NCI-H1105 treated with DMSO at 0.1 percent for 48 hours (cell line): ENCODE data around the gene BMPR1B.
"Not testable (repeated sequence)": the region's sequence is repeated elsewhere in the genome, so short reads cannot be mapped to it uniquely, and the experiment has no call there.

ENCODE experiments used
- DNase-seq: peaks from one replicate; lab custom pipeline; 2025; lab: John Stamatoyannopoulos, UW

Gene BMPR1B

DNA sequence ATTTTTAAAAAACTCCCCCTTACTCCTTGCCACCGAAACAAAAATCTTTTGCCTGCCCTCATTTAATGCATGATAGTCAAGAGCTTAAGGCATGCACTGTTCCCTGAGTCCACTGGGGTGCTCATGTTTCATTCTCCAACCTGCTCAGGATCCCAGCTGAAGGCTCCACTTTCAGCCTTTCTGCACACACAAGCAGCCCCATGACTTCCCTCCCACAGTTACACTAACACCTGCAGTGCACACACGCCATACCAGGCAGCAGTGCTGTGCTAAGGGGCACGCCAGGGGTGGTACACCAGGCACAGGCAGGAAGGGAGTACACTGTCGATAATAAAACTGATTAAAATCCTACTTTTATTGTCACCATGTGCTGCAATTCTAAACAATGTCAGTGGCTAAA lies 385.2 kb downstream of the BMPR1B start:
- DNase-seq: no peak

DNA sequence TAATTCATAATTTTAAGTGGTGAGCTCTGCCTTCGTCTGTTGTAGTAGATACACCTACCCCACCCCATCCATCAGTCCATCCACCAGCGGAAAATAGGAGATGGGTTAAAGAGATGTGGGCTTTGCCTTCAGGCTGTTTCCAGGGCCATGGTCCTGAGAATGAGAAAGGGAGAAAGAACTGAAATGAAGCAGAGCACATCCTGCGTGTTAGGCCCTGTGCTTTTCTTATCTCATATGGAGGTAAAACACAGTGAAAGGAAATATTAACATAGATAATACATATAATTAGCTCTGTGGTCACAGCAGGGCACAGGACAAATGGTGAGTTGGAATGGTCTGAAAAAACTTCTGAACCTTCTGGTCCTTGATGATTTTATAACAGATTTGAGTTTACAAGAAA lies 393.5 kb downstream of the BMPR1B start:
- no peak for DNase-seq

DNA sequence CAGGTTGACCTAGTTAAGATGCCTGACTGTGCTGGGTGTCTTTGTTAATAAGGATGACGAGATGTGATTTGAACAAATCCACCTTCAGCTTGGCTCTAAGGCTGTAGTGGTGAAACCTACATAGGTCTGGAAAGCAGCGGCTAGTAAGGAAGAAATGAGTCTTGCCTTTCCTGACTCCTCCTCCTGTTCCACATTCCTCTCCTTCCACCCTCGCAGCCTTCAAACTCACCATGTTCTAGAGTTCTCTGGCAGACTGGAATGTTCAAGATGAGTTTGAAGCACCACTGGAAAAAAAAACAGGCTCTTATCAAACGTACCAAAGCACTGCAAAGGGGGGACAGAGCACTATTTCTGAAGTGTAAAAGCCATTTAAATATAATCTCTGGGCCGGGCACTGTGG lies 395.4 kb downstream of the BMPR1B start:
- DNase-seq: no peak

DNA sequence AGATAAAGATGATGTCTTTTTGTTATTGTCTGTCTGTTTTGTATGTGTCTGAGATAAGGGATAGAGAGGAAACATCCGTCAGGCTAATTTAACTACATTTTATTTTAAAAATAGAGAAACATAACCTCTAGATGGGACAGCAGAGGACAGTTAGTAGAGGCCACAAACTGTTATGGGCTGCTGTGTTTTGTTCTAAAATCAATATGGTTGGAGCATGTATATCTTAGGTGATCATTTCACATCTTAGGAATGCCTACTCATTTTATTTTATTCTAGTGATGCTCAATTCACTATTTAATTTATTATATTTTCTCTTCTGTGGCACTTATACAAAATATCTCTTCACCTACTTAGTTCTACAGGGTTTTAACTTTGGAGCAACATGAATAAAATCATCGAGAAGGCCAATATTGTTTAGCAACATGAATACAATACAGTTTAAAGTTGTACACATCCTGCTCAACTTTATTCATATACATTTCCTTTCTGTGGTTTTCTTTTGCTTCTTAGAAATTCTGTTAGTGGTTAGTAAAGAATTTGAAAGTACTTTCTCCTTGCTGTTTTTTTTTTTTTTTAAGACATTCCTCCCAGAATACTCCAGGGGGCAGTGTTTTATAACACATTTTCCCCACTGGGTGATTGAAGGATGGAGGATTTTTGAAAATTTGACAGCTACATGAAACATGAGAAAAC lies 398.1 kb downstream of the BMPR1B start:
- peak; percentile 10 for DNase-seq

DNA sequence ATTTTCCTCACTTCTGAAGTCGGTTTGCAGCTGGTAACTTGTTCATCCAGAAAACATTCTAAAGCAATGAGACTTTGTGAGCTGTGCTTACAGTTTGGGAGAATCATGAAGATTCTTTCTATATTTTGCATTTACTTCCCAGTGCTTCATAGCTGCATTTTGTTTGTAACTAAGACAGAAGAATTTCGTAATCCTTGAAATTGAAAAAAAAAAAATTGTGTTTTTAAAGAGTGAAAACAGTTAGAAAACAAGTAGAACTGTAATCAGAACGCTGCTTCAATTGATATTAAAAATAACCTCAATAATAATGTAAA lies 398.7 kb downstream of the BMPR1B start:
- DNase-seq: no peak

DNA sequence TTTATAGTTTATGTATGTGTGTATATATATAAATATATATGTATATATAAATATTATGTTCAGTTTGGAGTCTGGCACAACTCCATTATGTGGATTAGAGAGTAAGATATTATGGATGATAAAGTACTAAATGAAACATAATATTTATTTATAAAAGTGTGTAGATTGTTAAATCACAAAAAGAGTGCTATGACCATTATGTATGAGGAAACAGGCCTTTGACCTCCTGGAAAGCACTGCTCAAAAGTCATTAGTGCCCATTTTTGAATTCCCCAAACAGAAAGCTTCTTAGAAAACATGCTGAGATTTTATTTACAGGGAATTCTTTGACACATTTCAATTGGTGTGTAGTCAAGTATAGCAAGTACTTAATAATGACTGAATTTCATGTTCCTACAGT lies 399.8 kb downstream of the BMPR1B start:
- no peak for DNase-seq

DNA sequence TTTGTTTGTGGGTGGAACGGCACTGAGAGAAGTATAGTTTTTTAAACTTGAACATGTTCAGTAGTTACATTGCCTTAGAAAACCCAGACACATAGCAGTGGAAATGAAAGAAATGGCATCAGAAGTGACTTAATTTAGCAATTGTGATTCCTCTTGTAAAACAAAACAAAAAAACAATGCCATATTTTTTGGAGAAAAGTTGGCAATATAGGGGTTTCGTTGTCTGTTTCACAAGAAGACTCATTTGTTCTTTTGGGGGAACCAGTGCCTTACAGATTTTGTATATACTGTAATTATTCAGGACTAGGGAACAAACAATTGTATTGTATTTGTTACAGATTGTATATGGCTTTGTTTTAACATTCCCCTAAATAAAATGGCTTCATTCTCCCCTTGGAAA lies 400.3 kb downstream of the BMPR1B start:
- DNase-seq: no peak

DNA sequence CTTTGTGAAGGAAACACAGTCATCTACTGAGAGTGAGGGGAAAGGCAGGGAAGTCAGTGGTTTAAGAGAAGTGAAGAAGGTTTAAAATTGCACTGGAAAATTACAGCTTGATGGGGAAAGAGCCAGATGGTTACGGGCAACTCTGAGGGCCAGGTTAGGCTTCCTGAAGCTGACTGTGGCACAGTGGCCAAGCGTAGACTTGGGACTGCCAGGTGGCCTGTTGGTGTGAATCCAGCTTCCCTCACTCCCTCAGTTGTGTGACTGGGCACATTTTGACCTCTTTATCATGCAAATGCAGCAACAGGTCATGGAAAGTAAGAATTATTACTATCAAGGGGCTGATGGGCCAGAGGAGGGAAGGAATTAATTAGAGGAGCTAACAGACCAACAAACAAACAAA lies 400.9 kb downstream of the BMPR1B start:
- DNase-seq: no peak

DNA sequence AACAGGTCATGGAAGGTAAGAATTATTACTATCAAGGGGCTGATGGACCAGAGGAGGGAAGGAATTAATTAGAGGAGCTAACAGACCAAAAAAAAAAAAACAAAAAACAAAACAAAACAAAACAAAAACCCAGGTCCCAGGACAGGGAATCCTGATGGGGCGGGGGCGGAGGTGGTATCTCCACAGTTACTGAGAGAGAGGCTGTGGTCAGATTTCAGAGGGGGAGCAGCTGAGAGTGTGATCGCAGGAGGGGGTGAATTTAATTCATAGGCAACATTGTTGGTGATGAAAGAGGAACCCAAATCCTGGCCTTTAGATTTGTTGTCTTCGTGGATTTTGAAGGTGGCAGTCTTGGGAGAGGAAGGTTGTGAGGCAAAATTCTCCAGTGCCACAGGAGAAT lies 401.6 kb downstream of the BMPR1B start:
- DNase-seq: no peak

DNA sequence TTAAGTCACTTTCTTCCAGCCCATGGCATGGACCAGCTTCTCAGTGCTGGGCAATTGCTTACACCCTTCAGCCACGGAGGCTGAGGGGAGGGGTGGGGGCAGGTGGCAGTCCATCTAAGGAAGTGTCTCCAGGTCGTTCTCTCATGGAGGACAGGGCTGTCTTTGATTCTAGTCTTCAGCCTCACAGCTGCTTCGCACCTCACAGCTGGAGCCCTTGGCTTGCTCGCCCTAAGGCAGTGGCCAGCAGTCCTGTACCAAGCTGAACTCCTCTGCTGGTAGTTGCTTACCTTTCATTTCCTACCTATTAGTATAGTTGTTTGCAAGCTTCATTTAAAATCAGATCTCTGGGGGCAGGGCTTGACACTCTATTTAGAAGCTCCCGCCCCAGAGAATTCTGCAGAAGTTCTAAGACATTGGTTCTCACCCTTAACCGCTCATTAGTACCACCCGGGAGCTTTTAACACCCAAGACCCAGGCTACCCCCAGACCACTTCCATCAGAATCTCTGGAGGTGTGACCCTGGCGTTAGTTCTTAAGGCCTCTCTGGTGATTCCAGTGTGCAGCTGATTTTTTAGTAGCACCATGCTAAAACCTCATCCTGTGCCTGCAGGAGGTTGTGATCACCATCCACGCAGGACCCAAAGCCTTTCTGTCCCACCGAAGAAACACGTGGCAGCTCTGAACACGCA lies 404.2 kb downstream of the BMPR1B start:
- no peak for DNase-seq

DNA sequence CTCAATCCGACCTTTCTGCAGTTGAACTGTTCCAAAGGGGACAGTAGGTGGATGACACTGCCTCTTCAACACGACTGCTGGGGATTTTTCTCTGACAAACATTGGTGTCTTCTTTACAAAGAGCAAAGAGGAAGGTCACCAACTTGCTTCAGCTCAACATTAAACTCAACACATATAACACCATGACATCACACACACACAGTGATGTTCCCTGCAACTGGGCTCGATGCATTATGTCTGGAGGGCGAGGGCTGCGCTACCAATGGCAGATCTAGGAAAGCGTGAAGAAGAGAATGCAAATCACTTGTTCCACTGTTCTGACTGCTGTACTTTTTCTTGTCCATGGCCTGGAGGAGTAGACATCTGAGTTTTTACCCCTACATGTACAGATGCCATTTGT lies 405.1 kb downstream of the BMPR1B start:
- DNase-seq: no peak

DNA sequence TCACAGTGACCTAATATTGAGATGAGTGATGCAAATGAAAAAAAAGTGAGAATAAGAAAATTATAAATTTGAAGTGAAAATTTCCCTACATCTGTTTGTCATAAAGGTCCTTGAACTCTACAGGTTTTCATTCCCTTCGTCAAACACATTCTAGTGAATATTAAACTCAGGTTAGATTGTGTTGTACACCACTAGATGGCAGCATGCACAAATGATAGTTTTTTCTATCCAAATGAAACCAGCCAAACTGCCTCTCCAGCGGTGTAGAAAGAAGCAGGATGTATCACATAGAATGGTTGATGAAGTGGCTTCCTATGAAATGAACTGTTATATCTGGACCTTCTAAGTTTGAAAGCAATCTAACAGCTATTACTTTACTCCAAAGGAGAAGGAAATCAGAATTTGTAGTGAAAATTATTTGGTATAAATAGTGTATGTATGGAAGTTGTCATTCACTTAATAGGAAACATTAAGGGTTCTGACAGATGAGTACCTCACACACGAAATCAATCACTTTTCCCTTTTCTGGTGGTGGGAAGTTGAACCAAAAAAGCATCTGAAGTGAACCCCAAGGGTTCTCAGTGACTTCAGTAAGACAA lies 408.3 kb downstream of the BMPR1B start:
- DNase-seq: peak; percentile 62

DNA sequence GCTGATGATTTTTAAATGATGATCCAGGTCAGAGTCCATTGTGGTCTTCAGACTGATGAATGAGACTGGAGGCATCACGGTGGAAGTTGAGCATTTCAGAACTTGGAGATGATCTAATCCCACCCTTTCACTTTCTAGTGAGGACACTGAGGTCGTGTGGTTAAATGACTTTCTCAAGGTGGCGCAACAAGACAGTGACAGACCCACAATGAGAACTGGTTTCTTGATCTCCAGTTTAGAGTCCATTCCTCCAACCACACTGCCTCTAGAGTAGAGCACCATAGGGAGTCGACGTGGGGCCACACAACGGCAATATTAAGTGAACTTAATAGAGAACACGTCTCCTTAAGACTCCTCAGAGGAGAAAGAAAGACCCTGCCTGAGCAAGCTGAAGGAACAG lies 410.1 kb downstream of the BMPR1B start:
- DNase-seq: no peak

DNA sequence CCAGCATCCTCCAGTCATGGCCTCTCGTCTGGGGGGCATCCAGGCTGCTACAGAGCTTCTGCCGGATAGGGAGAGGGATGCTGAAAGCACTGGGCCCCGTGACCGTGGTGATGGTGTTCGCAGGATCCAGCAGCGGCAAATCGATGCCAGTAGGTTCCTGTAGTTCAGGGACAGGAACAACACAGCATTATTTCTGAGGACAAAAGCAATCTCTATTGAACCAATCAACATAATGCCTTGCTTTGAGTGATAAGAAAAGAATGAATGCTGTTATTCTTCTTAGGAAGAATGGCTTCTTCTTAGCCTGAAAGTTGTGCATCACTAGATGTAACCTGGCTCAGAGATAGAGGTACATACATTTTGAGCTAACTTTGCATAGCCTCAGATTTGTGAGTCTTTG lies 412.4 kb downstream of the BMPR1B start:
- no peak for DNase-seq

DNA sequence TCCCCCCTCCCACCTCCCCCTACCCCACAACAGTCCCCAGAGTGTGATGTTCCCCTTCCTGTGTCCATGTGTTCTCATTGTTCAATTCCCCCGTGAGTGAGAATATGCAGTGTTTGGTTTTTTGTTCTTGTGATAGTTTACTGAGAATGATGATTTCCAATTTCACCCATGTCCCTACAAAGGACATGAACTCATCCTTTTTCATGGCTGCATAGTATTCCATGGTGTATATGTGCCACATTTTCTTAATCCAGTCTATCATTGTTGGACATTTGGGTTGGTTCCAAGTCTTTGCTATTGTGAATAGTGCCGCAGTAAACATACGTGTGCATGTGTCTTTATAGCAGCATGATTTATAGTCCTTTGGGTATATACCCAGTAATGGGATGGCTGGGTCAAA lies 413.6 kb downstream of the BMPR1B start:
- not testable (repeated sequence) for DNase-seq

DNA sequence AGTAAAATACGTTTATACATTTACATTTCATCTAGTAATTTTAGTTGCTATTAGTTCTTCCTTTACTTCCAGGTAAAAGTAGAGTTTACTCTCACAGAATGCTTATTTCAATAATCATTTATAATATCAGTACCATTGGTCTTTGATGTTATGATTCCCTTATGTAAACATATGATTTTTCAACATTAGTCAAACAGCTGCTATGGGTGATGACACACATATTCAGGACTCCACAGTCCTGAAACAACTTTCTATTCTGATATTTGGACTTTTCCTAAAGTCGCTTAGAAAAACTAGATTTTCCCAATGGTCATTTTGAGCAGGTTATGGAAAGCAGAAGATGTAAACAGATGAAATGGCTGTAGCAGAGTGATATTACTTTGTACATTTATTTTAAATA lies 421.2 kb downstream of the BMPR1B start:
- DNase-seq: no peak

DNA sequence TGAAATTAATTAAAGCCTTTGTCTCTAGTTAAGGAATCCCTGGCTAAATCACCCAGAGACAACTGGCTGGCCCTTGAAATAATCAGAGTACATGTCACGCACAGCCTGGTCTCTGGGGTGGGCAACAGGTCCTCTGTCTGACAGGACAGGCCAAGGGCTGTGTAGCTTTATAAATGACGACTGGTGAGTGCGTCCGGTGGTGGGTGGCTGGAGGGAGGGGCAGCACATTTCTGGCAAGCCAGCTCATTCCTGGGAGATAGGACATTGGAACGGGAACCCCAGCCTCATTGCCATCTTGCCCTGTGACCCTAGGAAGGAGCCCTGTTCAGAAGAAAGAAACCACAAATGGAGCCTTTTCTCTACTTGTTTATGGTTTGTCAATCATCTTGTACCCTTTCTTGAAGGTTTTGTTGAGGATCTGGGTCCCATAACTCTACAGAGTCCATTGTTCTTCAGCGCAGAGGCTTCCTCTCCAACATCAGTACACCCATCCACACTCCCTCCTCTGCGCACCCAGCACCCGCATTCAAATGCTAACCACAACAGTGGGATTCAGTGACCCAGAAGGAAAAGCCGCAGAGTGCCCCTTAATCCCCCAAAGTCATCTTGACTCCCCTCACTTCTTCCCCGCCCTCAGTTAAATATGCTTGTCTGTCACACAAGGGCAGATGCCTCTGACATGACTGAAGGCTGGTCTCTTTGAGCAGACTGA lies 422.9 kb downstream of the BMPR1B start:
- DNase-seq: no peak

DNA sequence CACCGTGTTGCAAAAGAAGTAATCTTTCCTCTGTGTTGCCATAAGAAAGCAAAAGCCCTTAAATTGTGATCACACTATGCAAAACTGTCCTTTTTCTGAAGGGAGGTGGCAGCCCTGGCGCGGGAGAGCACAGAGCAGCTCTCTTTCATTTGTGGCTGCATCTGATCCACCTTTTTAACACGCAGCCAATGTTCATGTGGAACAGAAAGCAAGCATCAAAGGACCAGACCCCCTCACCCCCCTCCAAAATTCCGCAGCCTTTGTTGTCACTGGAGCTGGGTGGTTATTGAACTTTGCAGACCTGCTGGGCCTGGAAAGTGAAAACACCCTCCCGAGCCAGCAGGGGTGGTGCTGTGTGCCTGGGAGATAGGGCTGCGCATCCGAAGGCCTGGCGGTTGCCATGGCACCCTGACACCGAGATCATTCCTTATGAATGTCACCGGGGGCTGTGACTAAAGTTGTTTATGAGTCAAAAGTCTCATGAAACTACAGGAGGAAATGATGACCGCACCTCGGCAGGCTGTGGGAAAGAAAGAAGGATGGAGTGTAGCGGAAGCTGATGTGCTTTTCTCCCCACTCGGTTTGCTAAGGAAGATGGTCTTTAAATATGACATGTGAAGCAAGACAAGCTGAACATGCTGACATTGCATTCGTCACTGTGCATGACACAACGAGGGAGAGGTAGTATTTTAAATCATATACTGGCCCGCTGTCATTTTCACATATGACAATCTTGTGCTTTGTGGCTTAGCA lies 423.7 kb downstream of the BMPR1B start:
- DNase-seq: no peak

DNA sequence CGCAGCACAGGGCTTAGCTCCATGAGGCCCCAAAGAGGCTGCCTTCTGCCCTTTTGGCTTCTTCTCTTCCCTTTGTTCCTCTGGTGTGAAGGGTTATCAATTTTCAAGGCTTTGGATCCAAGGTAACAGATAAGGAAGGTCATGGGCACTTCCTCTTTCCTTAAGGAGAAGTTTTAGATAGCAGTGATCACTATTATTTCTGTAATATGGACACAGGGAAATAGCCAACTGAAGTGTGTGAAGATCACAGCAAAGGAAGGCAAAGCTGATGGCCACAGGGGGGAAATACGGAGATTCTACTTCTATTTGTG lies 424.2 kb downstream of the BMPR1B start:
- DNase-seq: no peak

DNA sequence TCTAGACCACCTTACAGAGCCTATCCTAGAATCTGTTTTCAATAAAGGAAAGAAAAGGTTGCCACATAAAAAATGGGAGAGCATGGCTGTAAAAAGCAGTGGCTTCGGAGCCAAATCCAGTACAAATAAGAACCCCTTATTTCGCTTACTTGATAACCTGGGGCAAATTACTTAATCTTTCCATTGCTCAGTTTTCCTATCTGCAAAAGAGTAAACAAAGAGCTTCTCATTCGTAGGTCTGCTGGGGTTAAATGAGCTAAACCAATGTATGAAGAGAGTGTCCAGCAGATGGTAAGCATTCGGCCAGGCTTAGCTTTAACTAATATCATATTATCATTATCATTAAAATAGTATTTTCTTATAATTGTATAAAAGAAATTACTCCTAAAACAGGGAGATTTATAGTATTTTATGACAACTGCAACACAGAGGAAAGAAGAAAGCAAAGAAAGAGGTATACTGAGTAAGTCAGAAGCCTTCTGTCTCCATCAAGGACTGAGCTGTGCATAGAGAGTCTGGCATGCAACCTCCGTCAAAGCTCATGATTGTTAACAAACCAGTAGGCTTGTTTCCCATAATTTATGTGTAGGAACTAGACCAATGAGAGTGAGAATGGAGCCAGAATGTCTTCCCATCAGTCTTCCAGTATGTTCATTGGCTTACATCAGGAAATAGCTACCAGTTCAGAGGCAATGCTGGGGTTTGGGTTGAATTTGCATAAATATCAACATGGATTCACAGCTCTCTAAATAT lies 426.1 kb downstream of the BMPR1B start:
- DNase-seq: no peak

DNA sequence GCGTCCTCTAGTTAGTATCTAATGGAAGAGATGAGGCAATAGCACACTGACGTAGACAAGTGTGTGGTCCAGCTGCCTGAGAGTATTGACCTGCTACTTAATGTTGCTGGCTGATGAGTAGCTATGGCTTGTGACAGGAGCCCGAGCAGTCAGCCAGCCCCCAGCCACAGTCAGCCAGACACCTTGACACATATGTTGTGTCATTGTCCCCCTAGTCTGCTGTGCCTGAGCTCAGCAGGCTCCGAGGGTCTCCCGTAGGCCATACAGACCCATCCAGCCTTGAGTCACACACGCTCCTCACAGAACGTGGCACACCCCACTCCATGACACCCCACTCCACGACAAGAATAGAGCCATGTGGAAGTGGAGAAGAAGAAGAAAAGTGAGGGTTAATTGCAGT lies 428.9 kb downstream of the BMPR1B start:
- DNase-seq: no peak
